Measurements from ENCODE around the gene GPD2. TPM values are rescaled to one million over a fixed set of nuclear protein-coding genes. Genes with fewer than 3 reads are reported as not detected.

Gene GPD2
- total and polyA plus RNA-seq, 2 of the 8 experiments (the other 6 are each of a cell fraction or from before 2014, with no cell fraction given) = 8.4 to 43.1 TPM

GRCh38 chr2:156548413-156548812 is 112.2 kb downstream of the GPD2 start:
- H3K9ac ChIP-seq (replicated peaks in 1 of 4; ENCODE audit: extremely low read depth in 1 of 4, low read depth in 3 of 4, low read length in 3 of 4) = no peak overlapping the region
- H4K8ac ChIP-seq (ENCODE audit: extremely low read depth, insufficient read depth, low read length) = no peak overlapping the region
- FAIRE-seq = no peak
- H3K79me1 ChIP-seq (ENCODE audit: low read depth, low read length) = no peaks in the 10 kb centered on the region
- no peak overlapping the region for H2BK12ac ChIP-seq (ENCODE audit: low read depth, low read length)
- H2BK120ac ChIP-seq (replicated peaks; ENCODE audit: low read depth, low read length) = no peak overlapping the region
- CTCF ChIA-PET (ENCODE audit: partially characterized antibody) = interaction anchor here (0.6 kb wide), 1 partner anchor 143 kb away, joined by 4 read pairs; no protein-coding TSS in a partner anchor
- H2AK5ac ChIP-seq (ENCODE audit: low read depth, low read length) = no peak overlapping the region
- H3K23me2 ChIP-seq (ENCODE audit: low read depth, low read length) = no peaks in the 10 kb centered on the region
- no peak overlapping the region for H3K18ac ChIP-seq (ENCODE audit: extremely low read depth, low read length)
- H2BK5ac ChIP-seq (ENCODE audit: low read depth, low read length) = no peak overlapping the region
- H2BK15ac ChIP-seq (ENCODE audit: low read length) = no peak overlapping the region
- H3K4me3 ChIP-seq (ENCODE audit: extremely low read depth in 1 of 4, insufficient read depth in 2 of 4, low read depth in 3 of 4, low read length in 4 of 4) = no peak overlapping the region
- H4K20me1 ChIP-seq (replicated peaks in 1 of 2; ENCODE audit: control insufficient read depth in 1 of 2, insufficient read depth in 2 of 2, low read length in 2 of 2) = peaks cover 0 to 2% of the 10 kb centered on the region in 2 experiments
- no peaks in the 10 kb centered on the region for H3K79me2 ChIP-seq (ENCODE audit: control insufficient read depth in 1 of 2, insufficient read depth in 2 of 2, low read length in 2 of 2)
- no peaks in the 10 kb centered on the region for H3K36me3 ChIP-seq (ENCODE audit: control insufficient read depth in 2 of 4, insufficient read depth in 4 of 4, low read length in 3 of 4)
- H3K4ac ChIP-seq (replicated peaks; ENCODE audit: insufficient read length, low read depth, low read length) = no peak overlapping the region
- no peak overlapping the region for H3K27ac ChIP-seq (ENCODE audit: low read depth, low read length)
- H3K9me3 ChIP-seq (ENCODE audit: insufficient read depth in 2 of 2, low read depth in 1 of 2, low read length in 1 of 2) = no peaks in the 10 kb centered on the region
- no peak overlapping the region for H4K5ac ChIP-seq (ENCODE audit: insufficient read length, low read depth, low read length)
- no peak overlapping the region for H2BK20ac ChIP-seq (ENCODE audit: low read length)
- H3K27me3 ChIP-seq (replicated peaks in 1 of 4; ENCODE audit: control insufficient read depth in 3 of 4, extremely low read depth in 1 of 4, insufficient read depth in 3 of 4, low read length in 3 of 4) = no peaks in the 10 kb centered on the region
- 74% methylated on average over 3 of the region's 3 CpGs; no CpG with 5 or more reads in 1 of the 2 experiments for WGBS, 2 experiments (ENCODE audit: extremely low coverage in 1 of 2, insufficient coverage in 1 of 2, insufficient read length in 1 of 2, insufficient replicate concordance in 2 of 2, low coverage in 1 of 2, low lambda C conversion rate in 2 of 2, missing lambda C conversion rate in 1 of 2)
- H4K91ac ChIP-seq (replicated peaks; ENCODE audit: insufficient read length, low read length) = no peak overlapping the region
- TF ChIP-seq POU5F1 (IDR thresholded peaks at IDR 0.05; ENCODE audit: low read depth, low read length) (no peak), TAF1 (IDR thresholded peaks at IDR 0.05; ENCODE audit: low read depth, low read length) (no peak), BACH1 (IDR thresholded peaks at IDR 0.05; ENCODE audit: low read length) (no peak), HDAC6 (IDR thresholded peaks at IDR 0.05; ENCODE audit: low read depth, low read length) (no peak), TCF12 (IDR thresholded peaks at IDR 0.05; ENCODE audit: low read depth, low read length) (no peak), SIX5 (IDR thresholded peaks at IDR 0.05; ENCODE audit: low read depth, low read length) (no peak), SP1 (IDR thresholded peaks at IDR 0.05; ENCODE audit: low read depth, low read length) (no peak), SUZ12 (IDR thresholded peaks at IDR 0.05; ENCODE audit: low read length) (no peak), JUND (IDR thresholded peaks at IDR 0.05; ENCODE audit: low read length) (no peak), SIN3A (conservative IDR thresholded peaks at IDR 0.05 in 1 of 2, IDR thresholded peaks at IDR 0.05 in 1 of 2; ENCODE audit: low read depth in 1 of 2, low read length in 2 of 2) (no peak), PHF8 (conservative IDR thresholded peaks at IDR 0.05; ENCODE audit: low read depth, low read length) (no peak), RBBP5 (IDR thresholded peaks at IDR 0.05; ENCODE audit: borderline replicate concordance, low read depth, low read length) (no peak)
- POLR2A ChIA-PET (ENCODE audit: partially characterized antibody) = no interaction called here
- no peak overlapping the region for H3K23ac ChIP-seq (ENCODE audit: insufficient read length)
- H3K14ac ChIP-seq (ENCODE audit: insufficient read length) = no peak overlapping the region
- DNase-seq (ENCODE audit: low read depth in 1 of 2, low spot score in 2 of 2) = no peak
- no peak overlapping the region for H3K56ac ChIP-seq (replicated peaks; ENCODE audit: insufficient read length, low read depth, low read length)
- H3K4me2 ChIP-seq (ENCODE audit: insufficient read depth in 1 of 2, low read depth in 2 of 2, low read length in 2 of 2) = no peak overlapping the region
- no peak overlapping the region for H2AFZ ChIP-seq (ENCODE audit: low read length)
- H3K4me1 ChIP-seq (replicated peaks in 1 of 4; ENCODE audit: control insufficient read depth in 3 of 4, insufficient read depth in 4 of 4, low read length in 3 of 4) = peaks cover 0 to 3% (median 0%) of the 10 kb centered on the region in 4 experiments; a peak in 1 of 7 replicates

All from H1 (cell line).